Psoas muscle (tissue), 8 donors: ENCODE results near the gene NTHL1. TPM values are rescaled to one million over a fixed set of nuclear protein-coding genes. Genes with fewer than 3 reads are reported as not detected.

Experiments
- ATAC-seq, 4 donors: fragments of 200-7000 bp; cut with Tn5 transposase; one replicate each; pipeline ENCODE4 v1.9.1; 2020; ENCODE audit warnings: moderate library complexity in 3 of 4, mild to moderate bottlenecking in 2 of 4
- DNase-seq, 2 donors: peaks; one replicate each; pipeline ENCODE4 v3.0.0-alpha.2; 2020
- H3K27ac ChIP-seq: fragments of 200-600 bp; one replicate; pipeline ENCODE4 v1.8.0; 2022
- H3K27me3 ChIP-seq, 3 donors: fragments of 200-600 bp in 1 of 3; one replicate each; pipeline versions ENCODE4 v1.6.1 to v1.8.0; 2013 to 2022; ENCODE audit warnings: low read length in 2 of 3, mild to moderate bottlenecking in 2 of 3, moderate library complexity in 1 of 3; ENCODE audit not compliant: insufficient read depth in 3 of 3
- H3K36me3 ChIP-seq, 2 donors: fragments of 200-600 bp in 1 of 2; one replicate each; pipeline versions ENCODE4 v1.6.1 to v1.8.0; 2013 to 2022; ENCODE audit warnings: low read depth in 1 of 2, mild to moderate bottlenecking in 1 of 2, moderate library complexity in 1 of 2; ENCODE audit not compliant: insufficient read depth in 1 of 2
- H3K4me1 ChIP-seq: fragments of 200-600 bp; one replicate; pipeline ENCODE4 v1.8.0; 2022
- H3K4me3 ChIP-seq: fragments of 200-600 bp; one replicate; pipeline ENCODE4 v1.8.0; 2022; ENCODE audit warnings: mild to moderate bottlenecking
- H3K9me3 ChIP-seq: fragments of 200-600 bp; one replicate; pipeline ENCODE4 v1.8.0; 2022
- CTCF ChIP-seq: fragments of 200-600 bp; IDR thresholded peaks from one replicate; pipeline ENCODE4 v1.8.0; 2022; ENCODE audit warnings: antibody characterized with exemption
- WGBS, 3 donors: extraction: QIAGEN DNeasy Blood & Tissue Kit; methylation state at CpG; one replicate each; pipeline versions ENCODE4 v1.1.6 to v1.1.7; 2013; 5-methylcytosine and 5-hydroxymethylcytosine counted together
- intact Hi-C, 2 donors: fragments of 100-400 bp; cut with DNase I; formaldehyde crosslinking; loops; one replicate each; pipeline versions ENCODE4 v1.11.0 to v1.14.2; 2022
- polyA plus RNA-seq, 3 donors: library from polyadenylated mRNA; stranded (reverse); fragments of 200-250 nt; gene quantifications; one replicate each; pipeline ENCODE4 v1.2.3, GENCODE V29; 2013
- total RNA-seq, 4 donors: library from RNA; stranded (reverse); fragmentation: NEBNext Ultra II Directional in 2 of 4; extraction: Animal tissue kit (Norgen Biotek cat#: 25700) in 2 of 4; gene quantifications; one replicate each; pipeline versions ENCODE4 v1.2.1 to v1.2.4, GENCODE V29; 2021 to 2023
- donor health status: healthy with polysubstance abuse.
- donor health status: DM: no; HTN: no; CAD: no; lungs with moderate emphysema.
- donor health status: Bipolar disorder and iron deficiency.
- donor health status: healthy.
- donor health status: DM: yes; HTN: yes; CAD: no.
- donor health status: DM: no; HTN: no; CAD: no.
- donor health status: DM: no; HTN: no; CAD: no.
- donor health status: DM: yes; HTN: yes; CAD: no.

The NTHL1 gene
- total and polyA plus RNA-seq, 7 donors, result 3.1 to 17.7 (median 8.0) TPM

- no peak for TF ChIP-seq CTCF
- no peaks in the 10 kb centered on the region for H3K4me1 ChIP-seq
- H3K4me3 ChIP-seq, result no peak overlapping the region
- H3K27ac ChIP-seq, result no peak overlapping the region
- H3K36me3 ChIP-seq, result peaks cover 0 to 98% of the 10 kb centered on the region in 2 donors
- H3K9me3 ChIP-seq, result no peaks in the 10 kb centered on the region
- no peak for ATAC-seq
- WGBS, 3 donors, result 81 to 85% (median 82%) methylated on average over 29 to 32 of the region's 32 CpGs
- no peaks in the 10 kb centered on the region for H3K27me3 ChIP-seq
- intact Hi-C loops, result no loop called here
- DNase-seq, result no peak
Observed at GRCh38 chr16:2082171-2082982, 34.7 kb upstream of the NTHL1 start.

- Histone ChIP-seq H3K4me1 (no peaks in the 10 kb centered on the region), H3K27ac (no peak overlapping the region), H3K4me3 (no peak overlapping the region), H3K9me3 (no peaks in the 10 kb centered on the region), H3K36me3 (peaks cover 0 to 99% of the 10 kb centered on the region in 2 donors), H3K27me3 (no peaks in the 10 kb centered on the region)
- TF ChIP-seq CTCF, result no peak
- 84 to 88% (median 85%) methylated on average over 35 of the region's 35 CpGs for WGBS, 3 donors
- intact Hi-C loops, result no loop called here
- DNase-seq, result no peak
- ATAC-seq, result no peak
Observed at GRCh38 chr16:2081201-2082084, 33.8 kb upstream of the NTHL1 start.

GRCh38 chr16:2079991-2080390, 32.4 kb upstream of the NTHL1 start:
- H3K27ac ChIP-seq, result no peak overlapping the region
- ATAC-seq (no peak), DNase-seq (no peak)
- 85 to 92% (median 91%) methylated on average over 16 of the region's 16 CpGs for WGBS, 3 donors
- H3K4me3 ChIP-seq, result no peak overlapping the region
- TF ChIP-seq CTCF, result no peak
- intact Hi-C loops, result no loop called here
- peaks cover 0 to 99% of the 10 kb centered on the region in 2 donors for H3K36me3 ChIP-seq
- no peaks in the 10 kb centered on the region for H3K4me1 ChIP-seq
- no peaks in the 10 kb centered on the region for H3K9me3 ChIP-seq
- H3K27me3 ChIP-seq, result no peaks in the 10 kb centered on the region

- no peak overlapping the region for H3K4me3 ChIP-seq
- no peak for DNase-seq
- no peaks in the 10 kb centered on the region for H3K27me3 ChIP-seq
- intact Hi-C loops, result no loop called here
- no peaks in the 10 kb centered on the region for H3K9me3 ChIP-seq
- no peak overlapping the region for H3K27ac ChIP-seq
- ATAC-seq, result no peak
- H3K4me1 ChIP-seq, result no peaks in the 10 kb centered on the region
- WGBS, 3 donors, result 89 to 92% (median 92%) methylated on average over 30 of the region's 30 CpGs
- H3K36me3 ChIP-seq, result peaks cover 0 to 99% of the 10 kb centered on the region in 2 donors
- TF ChIP-seq CTCF, result no peak
Observed at GRCh38 chr16:2079311-2079800, 31.7 kb upstream of the NTHL1 start.
